Measurements from ENCODE around the gene GEMIN7.
"Not testable (repeated sequence)": the region's sequence is repeated elsewhere in the genome, so short reads cannot be mapped to it uniquely, and the experiment has no call there.

The GEMIN7 gene

DNA sequence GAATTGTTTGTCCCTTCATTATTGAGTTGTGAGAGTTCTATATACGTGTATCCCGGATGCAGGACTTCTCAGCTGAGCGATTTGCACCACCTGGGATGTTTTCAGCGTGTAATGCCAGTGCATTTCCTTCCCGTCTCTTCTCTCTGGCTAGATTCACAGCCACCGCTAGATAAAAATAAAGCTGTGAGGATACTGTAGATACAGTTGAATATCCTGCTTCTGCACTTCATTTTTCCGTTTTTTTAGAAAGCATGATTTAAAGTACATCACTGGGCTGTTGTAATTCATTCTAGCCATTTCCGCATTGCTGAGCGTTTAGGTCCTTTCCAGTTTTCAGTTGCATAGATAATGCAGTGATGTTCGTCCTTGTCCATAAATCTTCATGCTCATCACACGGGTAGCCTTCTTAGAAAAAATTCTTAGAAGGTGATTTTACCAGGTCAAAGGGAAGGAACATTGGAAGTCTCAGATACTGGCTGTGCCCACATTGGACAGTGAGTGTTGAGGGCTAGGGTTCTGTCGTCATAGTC is 28.6 kb downstream of the GEMIN7 start:
- DNase-seq = no peak

DNA sequence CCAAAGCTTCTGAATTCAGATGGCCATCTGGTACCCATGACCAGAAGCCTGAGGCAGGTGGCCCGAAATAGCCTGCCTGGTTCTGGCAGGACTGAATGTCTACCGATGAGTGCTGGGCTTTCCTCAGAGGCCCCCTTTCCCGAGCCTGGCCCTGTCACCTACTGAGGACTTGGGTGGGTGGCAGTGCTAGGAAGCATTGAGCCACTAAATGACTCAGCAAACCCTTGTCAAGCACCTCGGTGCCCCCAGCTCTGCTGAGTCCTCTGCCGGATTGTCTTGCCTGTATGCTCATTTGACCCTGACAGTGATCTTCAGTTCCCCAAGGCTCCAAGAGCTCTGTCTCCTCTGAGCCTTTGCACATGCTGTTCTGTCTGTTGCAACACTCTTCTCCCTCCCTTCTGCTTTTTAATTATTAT is 31.8 kb downstream of the GEMIN7 start:
- no peak for DNase-seq

DNA sequence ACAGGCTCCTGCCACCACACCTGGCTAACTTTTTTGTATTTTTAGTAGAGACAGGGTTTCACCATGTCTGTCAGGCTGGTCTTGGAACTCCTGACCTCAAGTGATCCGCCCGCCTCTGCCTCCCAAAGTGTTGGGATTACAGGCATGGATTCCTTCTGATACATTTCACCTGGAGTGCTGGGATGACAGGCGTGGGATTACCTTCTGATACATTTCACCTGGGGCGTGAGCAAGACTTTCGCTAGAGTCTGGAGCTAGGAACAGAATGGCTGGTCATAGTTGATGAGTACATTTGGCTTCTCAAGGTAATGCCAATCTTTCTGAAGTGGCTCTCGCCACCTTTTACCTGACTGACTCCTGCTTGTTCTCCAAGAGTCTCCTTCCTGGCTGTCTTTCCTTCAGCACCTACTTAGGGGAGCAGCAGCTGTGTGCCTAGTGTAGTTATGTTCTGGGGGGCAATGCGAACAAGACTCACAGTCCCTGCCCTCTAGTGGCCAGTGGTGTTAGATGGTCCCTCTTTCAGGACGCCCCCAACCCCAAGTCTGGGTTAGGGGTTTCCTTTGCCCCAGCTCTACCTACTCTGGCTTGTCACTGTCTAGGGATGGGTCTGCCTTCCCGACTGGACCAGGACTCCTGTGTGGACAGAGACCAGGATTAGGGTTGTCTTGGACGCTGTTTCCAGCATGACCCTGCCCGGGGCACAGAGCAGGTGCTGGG is 33.2 kb downstream of the GEMIN7 start:
- no peak for DNase-seq

DNA sequence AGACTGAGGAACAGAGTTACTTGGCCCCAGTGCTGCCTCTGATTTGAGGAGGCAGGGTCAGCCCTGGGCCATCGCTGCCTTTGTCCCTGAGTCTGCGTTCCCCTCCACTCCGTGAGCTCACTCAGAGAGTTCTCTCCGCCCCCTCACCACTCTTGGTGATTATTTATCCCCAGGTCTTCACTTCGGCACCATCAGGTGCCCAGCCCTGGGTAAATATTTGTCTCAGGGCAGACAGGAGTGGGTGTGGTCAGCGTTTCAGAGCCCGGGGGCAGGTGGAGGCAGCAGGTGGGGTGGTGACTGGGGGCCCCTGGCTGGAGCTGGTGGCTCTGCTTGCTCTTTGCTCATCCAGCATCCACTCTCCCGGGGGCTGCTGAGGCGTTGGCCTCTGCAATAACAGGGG is 34.6 kb downstream of the GEMIN7 start:
- no peak for DNase-seq

DNA sequence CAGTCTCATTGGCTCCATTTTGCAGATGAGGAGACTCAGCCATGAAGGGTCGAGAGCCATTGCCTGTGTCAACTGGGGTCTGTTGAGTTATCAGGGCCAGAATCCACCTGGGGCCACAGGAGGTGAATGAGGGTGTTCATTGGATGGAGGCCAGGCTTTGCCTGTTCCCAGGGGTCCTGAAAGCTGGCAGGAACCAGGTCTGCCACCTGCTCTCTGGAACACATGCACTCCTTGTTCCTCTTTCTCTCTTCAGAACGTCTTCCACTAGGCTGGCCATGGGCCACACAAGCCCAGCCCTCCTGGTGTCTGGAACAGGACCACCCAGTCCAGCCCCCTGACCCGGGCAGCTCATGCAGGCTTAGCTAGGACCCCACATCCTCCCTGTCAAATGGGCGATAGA is 35.1 kb downstream of the GEMIN7 start:
- no peak for DNase-seq

DNA sequence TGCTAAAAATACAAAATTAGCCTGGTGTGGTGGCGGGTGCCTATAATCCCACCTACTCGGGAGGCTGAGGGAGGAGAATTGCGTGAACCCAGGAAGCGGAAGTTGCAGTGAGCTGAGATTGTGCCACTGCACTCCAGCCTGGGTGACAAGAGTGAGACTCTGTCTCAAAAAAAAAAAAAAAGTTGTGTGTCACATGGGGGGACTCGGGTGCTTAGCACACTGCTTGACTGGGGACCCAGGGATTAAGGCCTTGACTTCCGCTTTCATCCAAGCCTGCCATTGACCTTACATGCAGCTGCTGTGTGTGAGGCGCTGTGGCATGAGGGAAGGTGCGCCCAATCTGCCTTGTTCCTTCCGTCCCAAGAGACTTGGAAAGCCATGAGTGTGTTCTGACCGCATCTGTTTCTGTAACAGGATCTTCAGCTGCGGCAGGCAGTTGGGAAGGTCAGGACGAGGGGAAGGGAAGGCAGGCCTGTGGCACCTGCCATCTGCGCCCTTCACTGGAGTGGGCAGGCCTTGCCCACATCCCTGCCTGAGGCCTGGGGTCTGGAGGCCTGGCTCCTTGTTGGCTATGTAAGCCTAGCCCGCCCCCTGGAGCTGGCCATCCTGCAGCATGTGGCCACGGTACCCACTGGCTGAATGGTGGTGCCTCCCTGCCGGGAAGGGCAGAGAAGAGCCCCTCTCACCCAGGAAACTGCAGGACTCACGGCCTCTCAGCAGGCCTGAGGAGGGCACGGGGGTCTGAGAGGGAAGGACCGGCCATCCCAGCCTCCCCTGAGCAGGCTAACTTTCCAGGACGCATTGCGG is 37.0 kb downstream of the GEMIN7 start:
- DNase-seq = no peak

DNA sequence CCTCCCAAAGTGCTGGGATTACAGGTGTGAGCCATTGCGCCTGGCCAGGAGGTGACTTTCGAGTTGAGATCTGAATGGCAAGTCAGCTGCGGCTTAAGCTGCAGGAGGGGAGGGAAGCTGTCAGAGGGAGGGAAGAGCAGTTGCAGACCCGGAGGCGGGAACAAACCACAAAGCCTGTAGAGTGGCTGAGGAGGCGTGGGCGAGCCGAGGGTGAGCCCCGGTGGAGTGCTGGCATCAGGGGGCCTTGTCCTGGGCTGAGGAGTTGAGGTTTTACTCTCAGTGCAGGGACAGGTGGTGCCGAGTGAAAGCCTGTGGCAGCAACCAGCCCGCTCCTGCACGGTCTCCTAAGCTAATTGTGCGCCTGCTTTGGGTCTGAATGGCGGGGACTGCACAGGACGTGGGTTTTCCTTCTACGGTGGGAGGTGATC is 38.1 kb downstream of the GEMIN7 start:
- no peak for DNase-seq

DNA sequence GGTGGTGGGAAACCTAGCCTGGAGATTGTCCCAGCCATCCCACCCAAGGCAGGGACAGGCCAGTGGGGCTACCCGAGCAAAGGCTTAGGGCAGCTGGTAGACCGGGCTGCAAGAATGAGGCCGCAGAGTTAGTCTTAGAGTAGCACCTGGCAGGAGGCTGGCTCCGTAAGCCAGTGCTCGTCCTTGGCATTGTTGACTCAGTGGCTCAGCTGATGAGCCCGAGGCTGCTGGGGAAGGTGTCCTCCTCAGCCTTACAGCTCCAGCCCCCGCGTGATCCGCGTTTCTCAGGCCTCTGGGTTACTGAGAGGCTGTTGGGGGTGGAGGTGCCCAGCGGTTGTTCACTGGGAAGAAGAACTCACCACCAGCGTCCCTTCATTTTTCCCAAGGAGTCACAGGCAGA is 38.6 kb downstream of the GEMIN7 start:
- no peak for DNase-seq

DNA sequence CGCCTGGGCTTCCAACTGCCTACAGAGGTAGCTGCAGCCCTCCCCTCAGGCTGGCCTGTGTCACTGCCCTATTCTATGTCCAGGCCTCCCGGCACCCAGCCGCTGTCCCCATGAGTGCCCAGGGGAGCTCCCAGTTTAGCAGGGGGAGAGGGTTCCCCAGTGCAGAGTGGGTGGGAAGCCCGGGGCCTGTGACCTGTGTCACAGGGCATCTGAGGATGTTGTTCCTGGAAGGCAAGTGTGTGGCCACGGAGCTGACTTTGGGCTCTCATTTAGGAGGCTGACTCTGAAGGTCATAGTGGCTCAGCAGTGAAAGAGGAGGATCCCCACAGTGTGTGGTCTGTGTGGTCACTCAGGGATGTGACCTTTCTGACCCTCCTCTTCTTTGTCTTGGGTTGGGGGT is 39.0 kb downstream of the GEMIN7 start:
- no peak for DNase-seq

DNA sequence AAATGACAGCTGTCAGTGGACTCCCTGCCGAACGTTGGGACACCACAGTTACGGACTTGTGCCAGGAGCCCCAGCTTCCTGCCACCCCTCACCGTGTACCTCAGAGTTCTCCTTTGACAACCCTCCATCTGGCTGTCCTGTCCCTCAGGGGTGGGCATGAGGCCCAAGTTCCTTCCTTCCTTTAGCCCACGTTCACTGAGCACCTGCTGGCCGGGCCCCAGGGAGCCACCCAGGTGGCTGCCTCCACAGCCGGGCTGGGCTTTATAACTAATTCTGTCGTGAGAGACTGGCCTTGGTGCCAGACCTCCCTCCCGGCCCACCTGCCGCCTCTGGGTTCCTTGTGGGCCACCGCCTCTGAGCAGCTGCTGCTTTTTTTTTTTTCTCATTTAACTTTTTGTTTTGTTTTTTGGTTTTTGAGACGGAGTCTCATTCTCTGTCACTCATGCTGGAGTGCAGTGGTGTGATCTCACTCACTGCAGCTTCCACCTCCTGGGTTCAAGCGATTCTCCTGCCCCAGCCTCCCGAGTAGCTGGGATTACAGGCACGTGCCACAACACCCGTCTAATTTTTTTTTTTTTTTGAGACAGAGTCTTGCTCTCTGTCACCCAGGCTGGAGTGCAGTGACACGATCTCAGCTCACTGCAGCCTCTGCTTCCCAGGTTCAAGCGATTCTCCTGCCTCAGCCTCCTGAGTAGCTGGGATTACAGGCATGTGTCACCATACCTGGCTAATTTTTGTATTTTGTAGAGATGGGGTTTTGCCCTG is 39.7 kb downstream of the GEMIN7 start:
- not testable (repeated sequence) for DNase-seq

DNA sequence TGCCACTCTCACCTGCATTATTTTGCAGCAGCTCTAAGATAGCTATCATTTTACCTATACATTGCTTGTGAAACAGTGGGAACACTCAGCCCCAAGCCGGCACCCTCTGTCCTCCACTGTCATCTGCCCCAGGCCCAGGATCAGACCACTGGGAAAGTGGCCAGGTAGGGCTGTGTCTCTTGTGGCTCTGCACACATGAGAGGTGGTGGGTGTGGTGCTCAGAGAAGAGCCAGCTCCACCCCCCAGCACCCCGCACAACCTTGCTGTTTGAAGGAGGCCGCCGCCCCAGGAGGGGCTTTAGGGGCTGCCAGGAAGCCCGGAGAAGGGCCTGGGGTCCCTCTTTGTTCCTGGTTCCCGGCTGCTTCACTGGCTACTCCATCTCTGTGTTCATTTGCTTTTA is 40.5 kb downstream of the GEMIN7 start:
- DNase-seq = no peak

DNA sequence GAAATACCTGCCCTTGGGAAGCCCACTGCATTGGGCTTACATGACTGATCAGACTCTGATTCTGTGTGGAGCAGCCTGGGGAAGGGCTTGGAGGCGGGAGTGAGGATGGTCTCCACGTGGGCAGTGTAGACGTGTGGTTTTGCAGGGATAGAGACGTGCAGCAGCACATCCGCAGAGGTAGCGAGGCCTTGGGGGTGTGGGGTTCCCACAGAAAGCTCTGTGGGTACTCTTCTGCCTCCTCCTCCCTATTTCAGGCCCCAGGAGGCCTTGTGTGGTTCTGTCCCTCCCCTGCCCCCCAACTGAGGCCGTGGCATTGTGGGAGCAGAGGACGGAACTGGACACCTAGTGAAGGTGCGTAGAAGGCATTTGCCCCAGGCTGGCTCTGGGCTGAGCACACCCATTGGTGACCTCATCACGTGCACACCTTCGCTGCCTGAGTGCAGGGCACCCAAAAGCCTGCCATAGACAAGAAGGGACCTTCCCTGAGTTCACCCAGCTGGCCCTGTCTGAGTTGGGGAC is 42.8 kb downstream of the GEMIN7 start:
- no peak for DNase-seq

DNA sequence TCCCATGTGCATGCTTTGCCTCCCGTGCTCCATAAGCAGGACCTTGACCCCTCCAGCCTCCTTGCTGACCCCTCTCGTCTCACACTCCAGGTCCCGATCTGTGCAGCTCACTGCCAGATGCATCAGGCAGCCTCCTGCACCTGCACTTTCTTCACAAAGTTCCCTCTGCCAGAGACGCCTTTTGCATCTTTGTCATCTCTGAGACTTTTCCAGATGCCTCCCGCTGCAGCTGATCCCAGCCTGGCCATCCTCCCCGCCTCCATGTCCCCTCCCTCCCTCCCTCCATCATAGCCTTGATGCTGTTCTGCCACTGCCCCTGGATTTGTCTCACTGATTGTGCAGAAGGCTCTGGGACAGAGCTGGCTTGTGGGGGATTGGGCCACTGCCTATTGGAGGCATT is 43.8 kb downstream of the GEMIN7 start:
- no peak for DNase-seq

DNA sequence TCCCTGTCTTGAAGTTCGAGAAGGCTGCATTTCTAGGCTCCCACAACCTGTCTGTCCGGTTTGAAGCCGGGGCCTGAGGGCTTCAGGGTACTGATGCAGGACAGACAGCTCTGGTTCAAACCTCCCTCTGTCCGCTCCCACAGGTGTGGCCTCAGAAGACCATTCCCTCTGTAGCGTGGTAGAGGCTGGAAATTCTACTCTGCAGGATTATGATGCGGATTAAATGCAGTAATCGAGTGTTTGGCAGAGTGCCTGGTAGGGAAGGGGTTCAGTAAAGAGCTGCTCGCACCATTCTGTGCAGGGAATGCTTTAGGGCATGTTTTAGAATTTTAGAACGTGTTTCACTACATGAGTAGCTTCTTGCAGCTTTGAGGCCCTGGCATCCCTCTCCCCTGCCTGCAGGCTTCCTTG is 44.4 kb downstream of the GEMIN7 start:
- DNase-seq = no peak

DNA sequence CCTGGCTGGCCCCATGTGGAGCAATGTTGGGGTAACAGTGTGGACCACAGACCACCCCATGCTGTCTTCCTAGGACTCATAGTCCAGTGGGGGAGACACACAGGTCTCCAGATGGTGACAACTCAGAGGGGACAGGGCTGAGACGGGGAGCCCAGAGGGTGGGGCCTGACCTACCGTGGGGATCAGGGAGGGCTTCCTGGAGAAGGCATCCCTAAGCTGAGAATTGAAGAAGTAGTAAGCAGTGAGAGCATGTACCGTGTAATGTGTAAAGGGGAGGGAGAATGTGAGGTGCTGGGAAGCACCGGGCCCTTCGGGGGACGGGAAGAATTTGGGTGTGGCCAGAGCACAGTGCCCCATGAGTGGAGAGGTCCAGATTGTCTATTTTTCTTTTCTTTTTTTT is 45.0 kb downstream of the GEMIN7 start:
- no peak for DNase-seq

DNA sequence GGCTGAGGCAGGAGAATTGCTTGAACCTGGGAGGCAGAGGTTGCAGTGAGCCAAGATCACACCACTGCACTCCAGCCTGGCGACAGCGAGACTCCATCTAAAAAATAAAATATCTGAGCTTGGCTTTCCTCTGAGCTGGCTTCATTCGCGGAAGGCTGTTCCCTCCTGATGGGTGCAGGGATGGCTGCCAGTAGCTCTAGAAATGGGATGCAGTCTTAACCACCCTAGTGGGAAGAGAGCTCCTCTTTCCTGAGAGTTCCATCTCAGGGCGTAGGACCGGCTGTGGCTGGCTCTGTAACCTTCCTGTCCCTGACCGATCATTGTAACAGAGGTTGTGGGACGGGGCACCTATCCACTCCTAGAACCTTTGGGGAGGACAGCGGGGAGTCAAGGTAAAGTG is 46.3 kb downstream of the GEMIN7 start:
- DNase-seq = no peak

DNA sequence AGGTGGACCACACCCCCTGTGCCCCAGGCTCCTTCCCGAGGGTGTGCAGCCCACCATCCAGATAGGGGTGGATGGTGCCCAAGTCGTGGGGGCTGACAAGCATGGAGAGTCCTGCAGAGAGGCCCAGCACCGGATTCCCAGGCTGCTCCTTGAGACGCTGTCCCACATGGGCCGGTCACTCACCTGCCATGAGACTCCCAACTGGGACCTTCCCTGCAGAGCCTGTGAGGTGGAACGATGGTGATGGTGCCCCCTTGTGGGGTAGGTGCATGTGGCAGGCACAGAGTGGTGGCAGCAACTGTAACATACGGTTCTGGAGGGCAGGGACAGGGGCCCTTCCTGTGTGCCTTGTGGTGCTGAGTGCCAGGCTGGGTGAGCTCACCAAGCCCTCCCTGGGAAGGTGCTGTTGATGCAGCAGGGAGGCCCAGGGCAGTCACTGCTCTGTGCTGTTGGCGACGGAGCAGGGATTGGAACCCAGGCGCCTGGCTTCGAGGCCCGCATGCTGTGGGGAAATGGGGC is 47.0 kb downstream of the GEMIN7 start:
- no peak for DNase-seq

DNA sequence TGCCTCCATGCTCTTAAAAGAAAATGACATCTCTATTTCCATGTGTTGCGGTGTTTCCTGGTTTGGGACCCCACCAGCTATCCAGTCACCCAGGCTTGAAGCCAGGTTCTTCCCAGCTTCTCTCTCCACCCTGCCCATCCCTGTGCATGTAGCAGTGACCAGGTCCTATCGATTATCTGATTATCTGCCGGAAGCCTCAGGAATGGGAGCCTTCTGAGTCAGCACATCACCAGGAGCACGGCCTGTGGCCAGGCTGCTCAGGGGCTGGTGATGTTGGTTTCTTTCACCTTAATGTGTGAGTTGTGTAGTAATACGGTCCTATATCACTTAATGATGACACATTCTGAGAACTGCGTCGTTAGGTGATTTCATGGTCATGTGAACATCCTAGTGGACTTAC is 47.6 kb downstream of the GEMIN7 start:
- no peak for DNase-seq

DNA sequence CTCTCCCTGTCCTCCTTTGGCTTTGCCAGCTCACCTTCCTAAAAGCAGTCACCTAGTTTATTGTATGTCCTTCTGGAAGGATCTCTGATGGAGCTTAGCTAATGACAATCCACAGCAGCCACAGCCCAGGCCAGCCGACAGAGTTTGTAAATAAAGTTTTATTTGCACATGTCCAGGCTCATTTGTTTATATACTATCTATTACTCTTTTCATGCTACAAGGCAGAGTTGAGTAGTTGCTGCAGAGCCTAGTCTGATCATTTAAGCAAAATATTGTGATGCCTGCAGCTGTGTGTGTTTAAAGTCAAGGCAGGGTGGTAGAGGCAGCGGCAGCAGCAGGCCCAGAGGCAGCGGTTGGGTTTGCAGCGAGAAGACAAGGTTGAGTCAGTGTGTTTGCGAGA is 49.1 kb downstream of the GEMIN7 start:
- no peak for DNase-seq

DNA sequence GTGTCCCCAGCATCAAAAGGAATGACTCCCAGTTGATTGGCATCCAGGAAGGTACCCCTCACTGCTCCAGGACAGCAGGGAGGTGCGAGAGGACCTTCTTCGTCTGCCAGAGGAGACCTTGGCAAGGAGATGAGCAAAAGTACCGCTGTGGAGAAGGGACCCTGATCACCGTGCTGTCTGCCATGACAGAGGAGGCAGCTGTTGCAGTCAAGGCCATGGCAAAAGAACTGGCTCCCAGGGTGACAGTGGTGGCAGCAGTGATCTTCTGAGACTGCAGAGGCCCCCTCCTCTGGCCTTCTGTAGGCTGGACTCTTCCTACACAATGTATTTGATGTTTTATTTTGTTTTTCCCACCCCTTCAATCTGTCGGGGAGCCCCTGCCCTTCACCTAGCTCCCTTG is 49.7 kb downstream of the GEMIN7 start:
- no peak for DNase-seq

DNA sequence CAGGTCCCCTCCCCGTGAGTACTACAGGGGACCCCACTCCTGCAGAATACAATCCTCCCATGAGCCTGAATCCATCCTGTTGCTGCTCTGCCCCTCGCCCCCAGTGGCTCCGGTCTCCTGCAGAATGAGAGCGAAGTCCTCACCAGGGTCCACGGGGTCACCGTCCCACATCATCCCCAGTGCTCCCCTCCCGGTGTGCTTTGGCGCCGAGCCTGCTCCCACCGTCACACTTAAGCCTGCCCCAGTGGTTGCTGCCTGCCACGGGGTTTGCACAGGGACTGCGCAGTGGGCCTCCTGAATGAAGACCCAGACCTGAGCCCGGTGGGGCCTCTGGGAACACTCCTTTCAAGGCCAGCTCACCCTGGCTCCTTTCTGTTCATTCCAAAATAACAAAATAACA is 51.2 kb downstream of the GEMIN7 start:
- no peak for DNase-seq

DNA sequence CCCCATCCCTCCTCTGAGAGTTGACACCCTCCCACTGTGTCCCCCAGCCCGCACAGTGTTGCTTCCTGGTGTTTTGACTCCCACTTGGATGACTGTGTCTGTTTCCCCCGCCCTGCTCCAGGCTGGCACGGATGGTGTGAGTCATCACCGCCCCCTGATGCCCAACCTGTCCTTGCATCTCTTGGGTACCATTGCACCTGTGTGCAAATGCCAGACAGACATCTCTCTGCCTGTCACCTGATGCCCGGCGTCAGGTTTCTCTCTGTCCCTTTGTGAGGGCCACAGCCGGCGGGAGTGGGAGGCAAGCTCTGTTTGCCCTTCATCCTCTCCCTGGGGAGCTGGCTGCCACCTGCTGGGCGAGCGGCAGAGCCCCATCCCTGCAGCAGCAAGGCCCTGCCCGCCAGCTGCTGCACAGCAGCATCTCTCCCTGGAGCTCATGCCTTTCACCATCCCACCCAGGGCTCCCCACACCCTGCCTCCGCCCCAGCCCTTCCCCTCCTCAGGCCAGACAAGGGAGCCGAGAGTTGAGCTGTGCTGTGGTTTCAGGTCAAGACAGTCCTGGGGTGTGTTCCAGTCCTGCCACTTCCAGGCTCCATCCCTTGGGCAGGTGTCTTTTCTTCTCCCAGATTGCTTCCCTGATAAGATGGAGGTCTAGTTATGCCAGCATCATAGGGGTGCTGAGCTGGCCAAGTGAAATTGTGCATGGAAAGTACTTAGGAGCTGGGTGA is 52.0 kb downstream of the GEMIN7 start:
- DNase-seq = no peak
